GM23338 (cell line): Measurements from ENCODE around the gene ASPSCR1. TPM values are rescaled to one million over a fixed set of nuclear protein-coding genes. Genes with fewer than 3 reads are reported as not detected.
"Not testable (repeated sequence)": the region's sequence is repeated elsewhere in the genome, so short reads cannot be mapped to it uniquely, and the experiment has no call there.

Experiments used
- ATAC-seq: fragments of 200-7000 bp; cut with Tn5 transposase; 3 replicates; pipeline ENCODE4 v1.9.1; 2020
- DNase-seq: peaks from one replicate; pipeline ENCODE4 v3.0.0-alpha.2; 2015; ENCODE audit warnings: low spot score
- H2AFZ ChIP-seq: fragments of 200-600 bp; sonication (generic); 2 replicates; pipeline ENCODE4 v1.8.0; 2016; ENCODE audit warnings: antibody characterized with exemption, mild to moderate bottlenecking, moderate library complexity
- H3F3A ChIP-seq: fragments of 200-600 bp; sonication (generic); replicated peaks from 2 replicates; pipeline ENCODE4 v1.8.0; 2017; ENCODE audit warnings: antibody characterized with exemption, mixed run types, low read depth
- H3K27ac ChIP-seq: fragments of 200-600 bp; sonication (generic); 2 replicates; pipeline ENCODE4 v1.6.1; 2016; ENCODE audit warnings: low read depth
- H3K27me3 ChIP-seq: fragments of 200-600 bp; sonication (generic); 2 replicates; pipeline ENCODE4 v1.8.0; 2016; ENCODE audit warnings: mild to moderate bottlenecking, mixed run types, moderate library complexity; ENCODE audit not compliant: insufficient read depth
- H3K36me3 ChIP-seq: fragments of 200-600 bp; sonication (generic); 2 replicates; pipeline ENCODE4 v1.8.0; 2016; ENCODE audit warnings: mild to moderate bottlenecking; ENCODE audit not compliant: insufficient read depth
- H3K4me1 ChIP-seq: fragments of 200-600 bp; sonication (generic); 2 replicates; pipeline ENCODE4 v1.8.0; 2016; ENCODE audit warnings: mild to moderate bottlenecking, moderate library complexity; ENCODE audit not compliant: insufficient read depth
- H3K4me2 ChIP-seq: fragments of 200-600 bp; sonication (generic); 2 replicates; pipeline ENCODE4 v1.7.1; 2017; ENCODE audit warnings: mixed run types
- H3K4me3 ChIP-seq: fragments of 200-600 bp; sonication (generic); 2 replicates; pipeline ENCODE4 v1.6.1; 2016; ENCODE audit warnings: mixed run types
- H3K79me2 ChIP-seq: fragments of 200-600 bp; sonication (generic); replicated peaks from 2 replicates; pipeline ENCODE4 v1.8.0; 2017; ENCODE audit warnings: mild to moderate bottlenecking; ENCODE audit not compliant: insufficient read depth
- H3K9me2 ChIP-seq: fragments of 200-600 bp; sonication (generic); 2 replicates; pipeline ENCODE4 v1.8.0; 2017; ENCODE audit not compliant: insufficient read depth
- H4K20me1 ChIP-seq: fragments of 200-600 bp; sonication (generic); replicated peaks from 2 replicates; pipeline ENCODE4 v1.8.0; 2017; ENCODE audit warnings: mild to moderate bottlenecking; ENCODE audit not compliant: insufficient read depth
- H3K27ac Mint-ChIP-seq: 2 replicates; pipeline ENCODE4 v1.8.0; 2020; ENCODE audit warnings: inconsistent platforms, mild to moderate bottlenecking, moderate library complexity, mixed read lengths
- H3K27me3 Mint-ChIP-seq: 3 replicates; pipeline ENCODE4 v1.8.0; 2022; ENCODE audit warnings: low read depth, mild to moderate bottlenecking, moderate library complexity, mixed read lengths, inconsistent platforms; ENCODE audit not compliant: insufficient read depth, poor library complexity
- H3K36me3 Mint-ChIP-seq: 3 replicates; pipeline ENCODE4 v1.8.0; 2021; ENCODE audit warnings: low read depth, mild to moderate bottlenecking, inconsistent platforms, moderate library complexity, mixed read lengths
- H3K4me1 Mint-ChIP-seq: 3 replicates; pipeline ENCODE4 v1.8.0; 2020; ENCODE audit warnings: mild to moderate bottlenecking, inconsistent platforms, mixed read lengths
- H3K4me3 Mint-ChIP-seq: 3 replicates; pipeline ENCODE4 v1.8.0; 2021; ENCODE audit warnings: moderate library complexity, mild to moderate bottlenecking, inconsistent platforms, mixed read lengths
- H3K9me3 Mint-ChIP-seq: 3 replicates; pipeline ENCODE4 v1.8.0; 2020; ENCODE audit warnings: moderate library complexity, mild to moderate bottlenecking, inconsistent platforms, mixed read lengths
- EZH2 ChIP-seq: fragments of 200-600 bp; sonication (generic); IDR thresholded peaks from one replicate; pipeline ENCODE4 v1.8.0; 2017; ENCODE audit warnings: antibody characterized with exemption, mild to moderate bottlenecking, low read depth; ENCODE audit not compliant: unreplicated experiment
- EZH2phosphoT487 ChIP-seq: fragments of 200-600 bp; sonication (generic); IDR thresholded peaks from one replicate; pipeline ENCODE4 v1.8.1; 2018; ENCODE audit warnings: antibody characterized with exemption; ENCODE audit not compliant: unreplicated experiment
- JUNB ChIP-seq: IDR thresholded peaks from one replicate; pipeline ENCODE4 v1.6.1; 2016; ENCODE audit warnings: antibody characterized with exemption; ENCODE audit not compliant: unreplicated experiment
- NANOG ChIP-seq: IDR thresholded peaks from 2 replicates; pipeline ENCODE4 v1.6.1; 2016; ENCODE audit warnings: antibody characterized with exemption, borderline replicate concordance
- POLR2AphosphoS5 ChIP-seq: IDR thresholded peaks from 2 replicates; pipeline ENCODE4 v1.6.1; 2016; ENCODE audit warnings: antibody characterized with exemption, low read depth
- REST ChIP-seq: IDR thresholded peaks from one replicate; pipeline ENCODE4 v1.6.1; 2018; ENCODE audit warnings: antibody characterized with exemption; ENCODE audit not compliant: unreplicated experiment
- STAT1 ChIP-seq: IDR thresholded peaks from one replicate; pipeline ENCODE4 v1.6.1; 2016; ENCODE audit warnings: antibody characterized with exemption; ENCODE audit not compliant: unreplicated experiment
- ZNF114 ChIP-seq: fragments of 250-450 bp; sonication (Bioruptor Pico); IDR thresholded peaks from 2 replicates; pipeline ENCODE4 v1.5.0; 2020; ENCODE audit warnings: mild to moderate bottlenecking, moderate library complexity
- ZNF331 ChIP-seq: fragments of 250-450 bp; sonication (Bioruptor Pico); IDR thresholded peaks from 2 replicates; pipeline ENCODE4 v1.5.0; 2020; ENCODE audit warnings: low read depth, mild to moderate bottlenecking, moderate library complexity
- ZNF462 ChIP-seq: fragments of 250-450 bp; sonication (Bioruptor Pico); IDR thresholded peaks from 2 replicates; pipeline ENCODE4 v1.5.0; 2020; ENCODE audit warnings: mild to moderate bottlenecking, moderate library complexity
- polyA plus RNA-seq: library from polyadenylated mRNA; unstranded; fragments of >200 nt; fragmentation: Nextera tagmentation; extraction: Ambion mirVana; gene quantifications from 2 replicates; pipeline ENCODE4 v1.2.1, GENCODE V29; 2016
- total RNA-seq: library from RNA; depleted of rRNA; stranded (reverse); fragments of >200 nt; shearing (Covaris generic); gene quantifications from 2 replicates; pipeline ENCODE4 v1.2.3, GENCODE V29; 2014

ASPSCR1 gene
- total and polyA plus RNA-seq, 2 experiments from 2014 or later = 44.2 to 46.9 TPM

- TF ChIP-seq ZNF462 (no peak), ZNF114 (CRISPR knock-in tag) (no peak), EZH2 (no peak), ZNF331 (no peak), JUNB (no peak), REST (no peak), STAT1 (no peak), POLR2AphosphoS5 (no peak), NANOG (no peak), EZH2phosphoT487 (no peak)
These were observed 60.4 kb downstream of the ASPSCR1 start (continued) for GRCh38 chr17:82037889-82038195.

DNA sequence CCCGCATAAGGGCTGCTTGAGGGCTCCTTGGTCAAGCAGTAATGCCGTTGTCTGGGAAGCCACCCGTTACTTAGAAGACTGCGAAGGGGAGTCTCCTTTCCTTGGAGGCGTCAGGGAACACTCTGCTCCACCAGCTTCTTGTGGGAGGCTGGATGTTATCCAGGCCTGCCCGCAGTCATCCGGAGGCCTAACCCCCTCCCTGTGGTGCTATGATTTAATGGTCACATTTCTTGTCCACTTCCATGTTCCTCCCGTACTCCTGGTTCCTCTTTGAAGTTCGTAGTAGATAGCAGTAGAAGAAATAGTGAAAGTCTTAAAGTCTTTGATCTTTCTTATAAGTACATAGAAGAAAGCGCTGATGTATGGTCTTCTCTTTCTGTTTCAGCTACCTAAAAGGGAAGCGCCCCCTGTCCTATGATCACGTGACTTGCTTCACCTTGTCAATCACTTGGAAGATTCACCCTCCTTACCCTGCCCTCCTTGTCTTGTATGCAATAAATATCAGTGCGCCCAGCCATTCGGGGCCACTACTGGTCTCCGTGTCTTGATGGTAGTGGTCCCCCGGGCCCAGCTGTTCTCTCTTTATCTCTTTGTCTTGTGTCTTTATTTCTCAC is 61.5 kb downstream of the ASPSCR1 start:
- H3K9me2 ChIP-seq, H3K36me3 Mint-ChIP-seq, H3K4me2 ChIP-seq, H3K4me3 ChIP-seq, H3K9me3 Mint-ChIP-seq, DNase-seq, H3K27ac Mint-ChIP-seq, H3K27ac ChIP-seq, H3K36me3 ChIP-seq, H3K27me3 ChIP-seq, H2AFZ ChIP-seq, H4K20me1 ChIP-seq, ATAC-seq, H3K4me1 ChIP-seq, H3K4me3 Mint-ChIP-seq, H3K79me2 ChIP-seq: not testable (repeated sequence)
- peaks cover 16% of the 10 kb centered on the region for H3K27me3 Mint-ChIP-seq
- H3F3A ChIP-seq = peaks cover 11% of the 10 kb centered on the region
- peaks cover 34% of the 10 kb centered on the region for H3K4me1 Mint-ChIP-seq
